B cell (primary cell): ENCODE measurements around the gene NINL.

ENCODE experiments used
- EZH2 ChIP-seq: IDR thresholded peaks from 2 replicates; pipeline ENCODE4 v1.6.1; 2012; ENCODE audit warnings: borderline replicate concordance, low read depth, mild to moderate bottlenecking, moderate library complexity, low read length; ENCODE audit not compliant: insufficient read depth, poor library complexity, severe bottlenecking
- TF ChIP-seq, protein P1 (sequence below): fragments of 200-600 bp; IDR thresholded peaks from one replicate; pipeline ENCODE4 v1.8.0; 2022; ENCODE audit warnings: antibody characterized with exemption, mild to moderate bottlenecking

DNA sequence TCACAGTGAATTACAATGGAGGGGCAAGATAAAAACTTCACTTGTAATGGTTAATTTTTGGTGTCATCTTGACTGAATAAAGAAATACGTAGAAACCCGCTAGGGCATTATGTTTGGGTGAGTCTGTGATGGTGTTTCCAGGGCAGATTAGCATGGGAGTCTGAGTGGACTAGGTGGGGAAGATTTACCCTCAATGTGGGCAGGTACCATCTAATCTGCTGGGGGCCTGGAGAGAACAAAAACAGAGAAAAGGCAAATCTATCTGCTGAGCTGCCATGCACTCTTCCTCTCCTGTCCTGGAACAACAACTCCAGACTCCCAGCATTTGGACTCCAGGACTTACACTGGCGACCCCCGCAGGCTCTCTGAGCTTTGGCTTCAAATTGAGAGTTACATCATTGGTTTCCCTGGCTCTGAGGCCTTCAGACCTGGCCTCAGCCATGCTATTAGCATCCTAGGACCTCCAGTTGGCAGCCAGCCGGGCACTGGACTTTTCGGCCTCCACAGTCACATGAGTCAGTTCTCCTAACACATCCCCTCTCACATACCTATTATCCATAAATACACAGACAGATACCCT, 19.7 kb downstream of the NINL start:
- TF ChIP-seq, protein P1, sequence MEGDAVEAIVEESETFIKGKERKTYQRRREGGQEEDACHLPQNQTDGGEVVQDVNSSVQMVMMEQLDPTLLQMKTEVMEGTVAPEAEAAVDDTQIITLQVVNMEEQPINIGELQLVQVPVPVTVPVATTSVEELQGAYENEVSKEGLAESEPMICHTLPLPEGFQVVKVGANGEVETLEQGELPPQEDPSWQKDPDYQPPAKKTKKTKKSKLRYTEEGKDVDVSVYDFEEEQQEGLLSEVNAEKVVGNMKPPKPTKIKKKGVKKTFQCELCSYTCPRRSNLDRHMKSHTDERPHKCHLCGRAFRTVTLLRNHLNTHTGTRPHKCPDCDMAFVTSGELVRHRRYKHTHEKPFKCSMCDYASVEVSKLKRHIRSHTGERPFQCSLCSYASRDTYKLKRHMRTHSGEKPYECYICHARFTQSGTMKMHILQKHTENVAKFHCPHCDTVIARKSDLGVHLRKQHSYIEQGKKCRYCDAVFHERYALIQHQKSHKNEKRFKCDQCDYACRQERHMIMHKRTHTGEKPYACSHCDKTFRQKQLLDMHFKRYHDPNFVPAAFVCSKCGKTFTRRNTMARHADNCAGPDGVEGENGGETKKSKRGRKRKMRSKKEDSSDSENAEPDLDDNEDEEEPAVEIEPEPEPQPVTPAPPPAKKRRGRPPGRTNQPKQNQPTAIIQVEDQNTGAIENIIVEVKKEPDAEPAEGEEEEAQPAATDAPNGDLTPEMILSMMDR = no peak
- TF ChIP-seq EZH2 = no peak
